ENCODE measurements around the gene C4orf33.
"Not testable (repeated sequence)": the region's sequence is repeated elsewhere in the genome, so short reads cannot be mapped to it uniquely, and the experiment has no call there.

The C4orf33 gene, protein sequence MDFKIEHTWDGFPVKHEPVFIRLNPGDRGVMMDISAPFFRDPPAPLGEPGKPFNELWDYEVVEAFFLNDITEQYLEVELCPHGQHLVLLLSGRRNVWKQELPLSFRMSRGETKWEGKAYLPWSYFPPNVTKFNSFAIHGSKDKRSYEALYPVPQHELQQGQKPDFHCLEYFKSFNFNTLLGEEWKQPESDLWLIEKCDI

DNA sequence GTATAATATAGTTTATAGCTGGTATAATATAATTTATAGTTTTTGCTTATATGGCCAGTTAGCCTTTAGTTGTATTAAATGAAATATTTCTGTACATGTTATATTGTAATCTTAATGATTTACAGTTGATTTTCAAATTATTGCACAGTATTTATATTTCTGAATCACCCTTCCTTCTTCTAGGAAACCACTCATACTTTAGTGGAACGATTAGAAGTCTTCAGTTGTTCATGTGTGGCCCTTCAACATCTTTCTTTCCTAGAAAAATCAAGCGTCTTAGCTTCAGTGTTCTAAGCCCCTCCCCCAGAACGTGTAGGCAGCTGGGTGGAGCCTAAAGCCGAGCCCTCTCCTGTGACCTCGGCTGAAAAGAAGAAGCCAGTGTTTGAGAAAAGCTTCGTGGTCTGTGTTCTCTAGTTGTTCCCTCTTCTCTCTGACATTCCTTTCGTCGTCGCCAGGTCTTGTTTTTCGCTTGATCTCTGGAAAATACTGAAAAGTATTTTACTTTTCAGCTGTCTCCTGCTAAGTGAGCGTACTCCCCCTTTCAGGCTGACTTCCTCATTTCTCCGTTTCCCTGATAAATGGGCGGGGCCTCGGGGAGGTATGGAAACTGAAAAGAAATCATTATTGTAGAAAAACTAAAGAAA is at the start of gene C4orf33:
C4orf33 (plus strand) TSS at position 342 of the 644 bp plus-strand sequence. CDS start 6,459 bp downstream, outside the sequence.
- DNase-seq, result peak; percentile 57 to 65

DNA sequence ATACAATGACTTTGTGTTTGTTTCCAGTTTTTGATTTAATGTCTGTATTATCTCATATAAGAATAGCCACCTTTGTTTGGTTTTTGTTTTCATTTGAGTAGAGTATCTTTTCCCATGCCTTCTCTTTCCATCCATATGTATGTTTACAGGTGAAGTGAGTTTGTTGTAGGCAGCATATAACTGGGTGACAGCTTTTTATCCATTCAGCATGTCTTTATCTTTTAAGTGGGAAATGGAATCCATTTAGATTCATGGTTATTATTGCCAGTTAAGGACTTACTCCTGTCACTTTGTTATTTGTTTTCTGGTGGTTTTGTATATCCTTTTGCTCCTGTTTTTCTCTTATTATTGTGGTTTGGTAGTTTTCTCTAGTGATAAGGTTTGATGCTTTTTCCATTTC is 36.9 kb upstream of the C4orf33 start:
- DNase-seq, result no peak

DNA sequence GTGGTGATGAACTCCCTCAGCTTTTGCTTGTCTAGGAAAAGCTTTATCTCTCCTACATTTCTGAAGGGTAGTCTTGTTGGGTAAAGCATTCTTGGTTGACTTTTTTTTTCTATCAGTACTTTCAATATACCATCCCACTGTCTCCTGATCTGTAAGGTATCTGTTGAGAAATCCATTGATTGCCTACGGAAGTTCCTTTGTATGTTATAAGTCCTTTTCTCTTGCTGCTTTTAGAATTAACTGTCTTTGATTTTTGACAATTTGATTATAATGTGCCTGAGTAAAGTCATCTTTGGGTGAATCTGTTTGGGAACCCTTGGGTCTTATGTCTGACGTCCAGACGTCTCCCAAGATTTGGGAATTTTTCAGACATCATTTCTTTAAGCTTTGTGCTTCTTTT is 33.4 kb upstream of the C4orf33 start:
- DNase-seq, result no peak

DNA sequence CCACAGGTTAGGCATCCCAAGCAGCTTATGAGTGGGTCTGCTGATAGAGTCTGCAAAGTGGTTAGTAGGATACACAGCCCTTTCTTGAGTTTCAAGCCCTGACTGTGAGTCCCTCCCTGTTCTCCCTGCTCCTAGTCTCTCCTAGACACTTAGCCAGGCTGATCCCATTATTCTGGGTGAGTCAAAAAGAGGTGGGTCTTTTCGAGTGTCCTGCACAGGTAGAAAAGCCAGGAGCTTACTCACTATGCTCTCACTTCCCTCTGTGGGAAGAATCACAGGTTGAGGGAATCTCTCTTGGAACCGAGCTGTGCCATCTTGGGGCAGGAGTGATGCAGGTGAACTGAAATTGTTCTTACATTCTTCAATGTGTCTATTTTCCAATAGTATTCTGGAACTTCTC is 32.3 kb upstream of the C4orf33 start:
- DNase-seq, result no peak

DNA sequence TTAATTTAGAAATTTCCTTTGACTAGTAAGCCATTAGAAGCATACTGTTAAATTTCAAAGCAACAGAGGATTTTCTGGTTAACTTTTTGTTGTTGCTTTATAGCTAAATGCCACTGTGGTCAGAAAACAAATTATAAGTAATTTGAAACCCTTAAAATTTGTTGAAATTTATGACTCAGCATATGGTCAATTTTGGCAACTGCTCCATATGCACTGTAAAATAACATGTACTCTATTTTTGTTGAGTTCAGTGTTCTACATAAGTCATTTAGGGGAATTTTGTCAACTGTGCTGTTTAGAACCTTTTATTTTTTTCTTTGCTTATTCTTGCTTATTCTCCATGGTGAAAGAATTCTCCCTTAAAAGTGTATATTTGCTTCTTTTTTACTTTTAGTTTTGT is 31.2 kb upstream of the C4orf33 start:
- DNase-seq, result no peak

DNA sequence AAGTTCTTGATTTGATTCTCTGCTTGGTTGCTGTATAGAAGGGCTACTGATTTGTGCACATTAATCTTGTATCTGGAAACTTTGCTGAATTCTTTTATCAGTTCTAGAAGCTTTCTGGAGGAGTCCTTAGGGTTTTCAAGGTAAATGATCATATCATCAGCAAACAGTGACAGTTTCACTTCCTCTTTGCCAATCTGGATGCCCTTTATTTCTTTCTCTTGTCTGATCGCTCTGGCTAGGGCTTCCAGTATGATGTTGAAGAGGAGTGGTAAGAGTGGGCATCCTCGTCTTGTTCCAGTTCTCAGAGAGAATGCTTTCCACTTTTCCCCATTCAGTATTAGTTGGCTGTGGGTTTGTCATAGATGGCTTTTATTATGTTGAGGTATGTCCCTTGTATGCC is 26.4 kb upstream of the C4orf33 start:
- not testable (repeated sequence) for DNase-seq

DNA sequence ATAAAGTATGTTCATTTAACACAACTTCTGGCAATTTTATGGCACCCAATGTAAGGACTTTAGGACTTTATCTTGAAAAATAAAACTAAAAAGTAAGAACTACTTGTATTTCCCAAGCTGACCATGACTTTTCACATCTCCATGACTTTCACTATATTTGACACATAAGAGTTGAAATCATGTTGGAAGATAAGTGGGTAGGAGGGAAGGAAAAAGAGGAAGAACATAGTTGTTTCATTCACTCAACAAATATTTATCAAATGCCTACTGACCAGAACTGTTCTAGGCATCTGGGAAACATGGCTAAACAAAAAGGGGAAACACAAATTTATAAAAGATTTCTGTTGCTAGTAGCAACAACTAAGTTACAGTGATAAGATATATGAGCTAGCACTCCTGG is 18.6 kb upstream of the C4orf33 start:
- DNase-seq, result no peak

DNA sequence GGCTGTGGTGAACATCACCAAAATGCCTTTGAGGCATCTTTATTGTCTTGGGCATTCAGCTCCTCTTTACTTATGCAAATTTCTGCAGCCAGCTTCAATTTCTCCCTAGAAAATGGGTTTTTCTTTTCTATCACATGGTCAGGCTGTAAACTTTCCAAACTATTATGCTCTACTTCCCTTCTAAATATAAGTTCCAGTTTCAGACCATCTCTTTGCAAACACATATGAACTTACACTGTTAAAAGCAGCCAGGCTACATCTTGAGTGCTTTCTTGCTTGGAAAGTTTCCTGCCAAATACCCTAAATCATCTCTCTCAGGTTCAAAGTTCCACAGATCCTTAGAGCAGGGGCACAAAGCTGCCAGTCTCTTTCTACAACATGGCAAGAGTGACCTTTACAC is 15.8 kb upstream of the C4orf33 start:
- no peak for DNase-seq

DNA sequence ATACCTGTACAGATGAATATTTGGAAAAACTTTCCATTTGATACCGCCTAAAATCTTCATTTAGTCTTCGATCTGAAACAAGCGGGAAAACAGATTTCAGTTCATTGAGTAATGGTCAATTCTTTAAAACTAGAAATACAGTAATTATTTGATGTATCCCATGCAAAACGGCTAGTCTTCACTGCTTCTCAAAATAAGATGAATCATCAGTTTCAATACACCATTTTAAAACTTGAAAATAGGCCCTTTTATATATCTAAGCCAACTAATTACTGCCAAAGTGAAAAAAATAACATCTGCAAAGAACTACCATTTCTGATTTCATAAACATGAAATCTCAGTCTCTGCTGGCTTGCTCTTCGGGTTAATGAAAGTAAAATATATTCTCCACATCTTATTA is 13.7 kb upstream of the C4orf33 start:
- DNase-seq, result no peak

DNA sequence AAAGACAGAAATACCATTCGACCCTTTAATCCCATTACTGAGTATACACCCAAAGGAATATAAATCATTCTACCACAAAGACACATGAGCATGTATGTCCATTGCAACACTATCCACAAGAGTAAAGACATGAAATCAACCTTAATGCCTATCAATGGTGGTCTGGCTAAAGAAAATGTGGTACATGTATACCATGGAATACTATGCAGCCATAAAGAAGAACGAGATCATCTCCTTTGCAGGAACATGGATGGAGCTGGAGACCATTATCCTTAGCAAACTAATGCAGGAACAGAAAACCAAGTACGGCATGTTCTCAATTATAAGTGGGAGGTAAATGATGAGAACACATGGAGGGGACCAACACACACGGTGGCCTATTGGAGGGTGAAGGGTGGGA is 10.5 kb upstream of the C4orf33 start:
- DNase-seq, result no peak

DNA sequence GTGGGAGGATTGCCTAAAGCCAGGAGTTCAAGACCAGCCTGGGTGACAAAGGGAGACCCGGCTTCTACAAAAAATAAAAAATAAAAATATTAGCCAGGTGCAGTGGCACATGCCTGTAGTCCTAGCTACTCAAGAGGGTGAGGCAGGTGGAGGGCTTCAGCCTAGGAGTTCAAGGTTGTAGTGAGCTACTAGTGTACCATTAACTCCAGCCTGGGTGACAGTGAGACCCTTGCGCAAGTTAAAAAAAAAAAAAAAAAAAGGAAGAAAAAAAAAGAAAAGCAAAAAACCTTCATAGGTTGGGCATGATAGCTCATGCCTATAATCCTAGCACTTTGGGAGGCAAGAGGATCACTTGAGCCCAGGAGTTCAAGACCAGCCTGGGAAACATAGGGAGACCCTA is 8.4 kb upstream of the C4orf33 start:
- no peak for DNase-seq

DNA sequence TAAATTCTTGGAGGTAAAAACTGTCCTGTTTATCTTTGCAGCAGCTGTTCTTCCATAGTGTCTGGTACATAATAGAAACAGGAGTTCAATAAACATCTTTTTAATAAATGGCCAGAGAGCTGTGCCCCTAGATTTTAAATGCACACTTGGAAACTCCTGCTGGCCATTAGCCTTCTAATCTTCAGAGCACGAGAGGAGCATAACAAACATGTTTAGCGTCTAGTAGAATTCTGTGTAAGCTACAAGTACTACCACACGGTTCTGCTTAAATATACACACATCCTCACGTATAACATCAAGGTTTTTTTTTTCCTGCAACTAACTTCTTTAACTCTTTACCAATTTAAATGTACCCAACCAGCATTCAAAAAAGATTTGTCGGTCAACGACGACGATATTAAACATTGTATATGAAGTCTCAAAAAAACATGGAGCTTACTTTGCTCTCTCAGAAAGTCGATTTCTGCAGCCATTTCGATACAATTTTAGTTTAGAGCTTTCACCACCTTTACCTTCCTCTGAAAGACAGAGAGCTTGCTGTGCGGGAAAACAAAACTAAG is 3.2 kb upstream of the C4orf33 start:
- DNase-seq, result no peak

DNA sequence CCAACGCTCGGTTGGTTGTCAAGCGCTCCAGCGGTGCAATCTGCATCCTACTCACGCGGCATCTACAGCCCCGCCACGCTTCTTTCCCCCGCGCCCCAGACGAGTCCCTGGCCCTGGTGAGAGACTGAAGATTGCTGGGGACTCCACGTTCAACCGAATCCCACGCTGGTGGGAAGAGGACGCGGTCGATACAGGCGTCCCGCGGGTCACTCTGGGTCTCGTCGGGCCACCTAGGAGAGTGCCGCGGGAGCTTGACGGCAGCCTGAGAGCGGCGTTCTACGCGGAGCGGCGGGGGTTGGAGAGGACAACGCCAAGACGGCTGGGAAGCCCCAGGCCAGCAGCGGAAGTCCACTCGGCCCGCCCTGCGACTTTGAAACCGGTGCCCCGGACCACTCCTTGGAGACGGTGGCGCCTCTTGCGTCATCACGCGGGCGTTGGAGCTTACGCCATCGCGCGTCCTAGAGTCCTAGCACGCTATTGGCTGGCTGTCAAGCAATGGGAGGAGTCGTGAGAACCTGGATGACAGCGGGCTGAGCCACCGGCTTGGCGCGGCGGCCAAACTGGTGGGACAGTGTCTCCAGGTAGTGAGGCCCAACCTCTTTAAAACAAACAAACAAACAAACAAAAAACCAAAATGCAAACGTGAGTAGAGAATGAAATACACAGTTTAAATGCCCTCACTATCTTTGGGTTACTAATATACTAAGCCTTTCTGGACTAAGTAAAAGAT is 2.6 kb upstream of the C4orf33 start, which contains the start of gene SCLT1:
SCLT1 (minus strand) TSS at position 349 of the 730 bp plus-strand sequence. CDS start 436 bp downstream, outside the sequence.
- DNase-seq, result peak; percentile 93 to 94

DNA sequence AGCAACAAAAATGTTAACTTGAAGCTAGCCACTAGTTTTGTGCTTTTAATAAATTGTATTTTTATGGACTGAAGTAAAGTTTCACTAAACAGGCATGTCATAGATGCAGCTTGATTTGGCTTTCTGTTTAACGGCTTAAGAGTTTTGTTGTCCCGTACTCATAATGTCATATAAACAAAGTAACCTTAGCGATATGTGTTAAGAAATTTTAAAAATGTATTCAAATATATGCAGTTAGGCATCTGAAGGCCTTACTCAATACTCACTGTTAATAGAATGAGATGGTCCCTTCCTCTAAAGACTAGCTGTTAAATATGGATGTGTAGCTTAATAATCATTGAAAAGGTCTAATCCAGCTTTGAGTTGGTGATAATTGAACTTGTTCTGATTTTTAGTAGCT is 1.6 kb upstream of the C4orf33 start:
- no peak for DNase-seq

DNA sequence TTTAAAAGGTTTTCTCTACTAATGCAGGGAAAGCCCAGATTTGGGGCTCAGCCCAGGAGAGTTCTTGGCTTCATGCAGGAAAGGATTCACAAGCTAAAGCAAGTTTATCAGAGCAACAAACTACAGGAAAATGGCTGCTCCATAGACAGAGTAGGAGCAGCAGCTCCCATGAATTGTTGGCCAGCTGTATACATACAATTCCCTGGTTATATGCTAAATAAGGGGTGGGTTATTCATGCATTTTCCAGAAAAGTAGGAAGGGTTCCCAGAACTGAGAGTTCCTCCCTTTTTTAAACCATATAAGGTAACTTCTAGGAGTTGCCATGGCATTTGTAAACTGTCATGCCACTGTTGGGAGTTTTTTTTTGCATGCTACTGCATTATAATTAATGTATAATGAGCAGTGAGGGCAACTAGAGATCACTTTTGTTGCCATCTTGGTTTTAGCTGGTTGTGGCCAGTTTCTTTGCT is 2.6 kb downstream of the C4orf33 start:
- DNase-seq, result no peak

DNA sequence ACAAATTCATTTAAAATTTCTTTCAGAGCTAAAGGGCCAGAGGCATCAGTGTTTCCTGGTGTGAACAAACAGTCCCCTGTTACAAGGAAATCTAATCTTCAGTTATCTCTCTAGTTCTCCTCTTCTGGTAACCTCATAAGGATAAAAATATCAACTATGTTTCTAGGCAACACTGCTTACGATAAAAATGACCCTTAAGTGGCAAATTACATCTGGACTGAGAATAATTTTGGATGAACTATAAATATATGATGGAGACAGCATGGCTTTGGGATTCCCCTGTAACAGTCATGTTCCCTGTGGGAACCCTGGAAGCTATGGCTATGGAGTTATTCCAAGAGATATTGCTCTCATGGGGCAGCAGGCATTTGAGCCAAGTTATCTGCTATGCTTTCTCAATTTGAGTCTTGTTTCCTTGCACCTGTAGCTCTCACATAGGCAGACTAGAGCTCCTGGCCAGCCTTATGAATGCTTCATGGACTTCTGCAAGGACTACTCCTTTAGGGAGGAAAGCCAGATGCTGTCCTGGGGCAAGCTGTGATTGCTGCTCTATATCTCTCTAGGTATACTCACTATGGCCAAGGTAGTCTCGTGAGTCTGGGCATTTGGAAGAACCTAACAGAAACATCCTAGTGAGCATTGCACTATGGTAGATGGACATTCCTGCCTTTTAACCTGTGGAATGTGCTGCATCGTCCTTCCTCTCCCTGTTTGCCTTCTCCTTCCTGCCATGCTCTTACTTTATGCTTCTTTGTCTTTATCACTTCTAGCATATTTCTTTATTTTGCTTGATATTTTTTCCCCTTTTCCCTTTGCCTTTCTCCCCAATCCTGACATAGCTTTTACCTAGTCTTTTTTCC is 14.2 kb downstream of the C4orf33 start:
- no peak for DNase-seq

DNA sequence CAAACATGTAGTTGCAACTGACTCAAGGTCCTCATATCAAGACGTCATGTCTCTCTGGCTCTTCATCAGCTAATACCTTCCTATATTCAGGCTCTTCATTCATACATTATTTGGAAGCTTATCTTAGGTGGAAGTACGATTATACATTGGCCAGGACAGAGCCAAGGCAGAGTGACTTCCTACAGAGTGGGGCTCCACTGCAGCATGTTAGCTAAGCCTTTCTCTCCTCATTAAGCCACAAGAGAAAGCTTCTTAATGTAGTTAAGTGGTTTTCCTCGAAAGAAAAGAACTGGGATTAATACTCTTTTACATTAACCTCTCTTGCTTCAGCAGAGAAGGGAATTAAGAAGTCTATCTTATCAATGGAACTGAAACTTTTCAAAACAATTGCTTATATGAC is 15.0 kb downstream of the C4orf33 start:
- no peak for DNase-seq

DNA sequence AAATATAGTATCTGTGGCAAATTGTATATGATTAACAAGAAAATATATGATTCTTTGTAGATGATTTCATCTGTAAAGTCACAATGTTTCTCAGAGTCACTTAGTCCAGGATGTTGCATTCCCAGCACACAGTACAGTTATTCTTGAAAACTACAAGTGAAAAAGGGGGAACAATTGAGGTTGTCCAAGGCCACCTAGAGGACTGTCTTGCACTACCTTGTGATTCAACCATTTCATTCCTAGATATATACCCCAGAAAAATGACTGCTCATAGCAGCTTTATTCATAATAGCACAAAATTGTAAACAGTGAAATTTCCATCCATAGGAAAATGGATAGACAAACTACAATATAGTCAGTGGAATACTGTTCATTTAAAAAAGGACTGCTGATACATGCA is 16.0 kb downstream of the C4orf33 start:
- no peak for DNase-seq

DNA sequence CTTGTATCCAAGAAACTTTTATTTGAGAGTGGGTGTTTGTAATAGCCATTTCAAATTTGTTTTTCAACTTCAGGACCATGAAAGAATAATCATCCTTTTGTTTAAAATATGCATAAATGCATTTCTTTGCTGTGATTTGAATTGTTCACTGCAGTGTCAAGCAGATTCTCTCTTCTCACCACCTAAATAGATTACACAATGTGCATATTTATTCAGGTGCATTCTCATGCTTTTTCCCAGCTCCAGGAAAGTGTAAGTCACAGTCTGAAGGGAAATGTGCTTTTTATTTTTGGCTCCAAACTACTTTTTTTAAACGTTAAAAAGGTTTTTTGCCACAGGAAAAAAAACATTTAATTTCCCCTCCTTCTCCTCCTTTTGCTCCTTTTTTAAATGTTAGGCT is 17.5 kb downstream of the C4orf33 start:
- DNase-seq, result no peak

DNA sequence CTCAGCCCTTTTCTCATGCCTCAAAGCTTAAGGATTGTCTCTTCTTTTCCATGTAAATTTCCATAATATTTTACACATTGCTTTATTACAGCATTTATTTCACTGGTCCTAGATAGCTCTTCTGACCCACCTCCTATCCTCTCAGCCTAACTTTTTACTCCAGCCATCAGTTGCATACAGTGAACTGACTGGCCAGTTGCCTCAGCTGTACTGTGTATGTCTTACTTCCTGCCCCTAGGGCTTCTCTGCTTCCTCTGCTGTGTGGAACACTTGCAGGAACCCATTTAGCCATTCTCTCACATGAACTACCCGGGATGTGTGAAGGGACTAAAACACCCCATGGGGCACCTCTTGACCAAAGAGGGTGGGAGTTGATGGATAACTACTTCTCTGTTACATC is 18.0 kb downstream of the C4orf33 start:
- DNase-seq, result no peak

DNA sequence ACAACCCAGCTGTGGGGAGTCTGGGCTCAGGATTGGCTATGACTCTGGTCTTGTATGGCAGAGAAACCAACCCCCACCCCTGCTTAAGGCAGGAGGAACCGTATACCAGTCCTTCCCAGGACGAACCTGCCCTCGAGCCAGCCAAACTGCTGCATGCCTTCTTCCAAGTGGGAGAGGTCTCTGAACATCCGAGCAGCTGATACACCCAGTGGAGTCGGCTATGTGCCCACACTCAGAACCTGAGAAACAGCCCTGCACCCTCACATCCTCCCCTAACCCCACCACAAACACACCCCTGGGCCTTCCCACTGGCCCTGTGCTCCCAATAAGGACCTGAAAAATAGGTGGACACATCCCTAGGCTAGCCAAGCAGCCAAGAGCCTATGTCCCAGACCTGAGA is 21.8 kb downstream of the C4orf33 start:
- DNase-seq, result no peak

DNA sequence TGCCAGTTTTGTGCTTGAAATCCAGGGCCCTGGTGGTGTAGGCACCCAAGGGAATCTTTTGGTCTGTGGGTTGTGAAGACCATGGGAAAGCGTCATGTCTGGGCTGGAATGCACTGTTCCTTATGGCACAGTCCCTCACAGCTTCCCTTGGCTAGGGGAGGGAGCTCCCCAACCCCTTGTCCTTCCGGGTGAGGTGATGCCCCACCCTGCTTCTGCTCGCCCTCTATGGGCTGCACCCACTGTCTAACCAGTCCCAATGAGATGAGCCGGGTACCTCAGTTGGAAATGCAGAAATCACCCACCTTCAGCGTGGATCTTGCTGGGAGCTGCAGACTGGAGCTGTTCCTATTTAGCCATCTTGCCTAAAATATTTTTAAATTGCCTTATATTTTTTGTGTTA is 30.7 kb downstream of the C4orf33 start:
- not testable (repeated sequence) for DNase-seq

DNA sequence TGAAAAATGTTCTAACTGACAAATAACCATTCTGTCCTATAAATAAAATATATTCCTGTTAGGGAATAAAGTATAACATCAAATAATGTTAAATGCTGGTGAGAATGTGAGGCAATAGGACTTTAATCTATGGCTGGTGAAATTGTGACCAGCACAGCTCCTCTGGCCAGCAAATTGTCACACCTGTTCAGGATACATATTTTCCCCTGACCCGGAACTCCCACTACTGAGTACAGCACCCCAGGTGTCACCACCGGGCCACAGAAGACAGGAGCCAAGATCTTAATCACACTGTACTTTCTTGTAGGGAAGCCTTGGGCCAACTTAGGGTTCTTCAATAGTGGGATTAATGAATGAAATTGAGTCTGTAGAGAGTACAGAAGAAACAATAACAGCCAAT is 33.2 kb downstream of the C4orf33 start:
- DNase-seq, result no peak
